ENCODE data around the gene IQGAP2. TPM values are rescaled to one million over a fixed set of nuclear protein-coding genes. Genes with fewer than 3 reads are reported as not detected.

IQGAP2 gene
- total and polyA plus RNA-seq, 9 of the 15 experiments (the other 6 are each of a cell fraction or from before 2014, with no cell fraction given) = 8.7 to 23.2 (median 17.4) TPM

GRCh38 chr5:76372323-76373054 lies 30.6 kb upstream of the IQGAP2 start (continued):
- TF ChIP-seq GTF2E2 (tag; IDR thresholded peaks at IDR 0.05) (no peak), TARDBP (IDR thresholded peaks at IDR 0.05) (no peak), ELK1 (CRISPR knock-in tag; IDR thresholded peaks at IDR 0.05) (no peak), UBTF (IDR thresholded peaks at IDR 0.05; ENCODE audit: borderline replicate concordance in 1 of 2, low read depth in 2 of 2, low read length in 2 of 2) (no peak; a peak in 1 of 4 replicates), ZNF407 (IDR thresholded peaks at IDR 0.05; ENCODE audit: low read depth) (no peak), MAZ (CRISPR knock-in tag; conservative IDR thresholded peaks at IDR 0.05 in 1 of 2, IDR thresholded peaks at IDR 0.05 in 1 of 2) (peak in 1 of 2 experiments; percentile 66; a peak in 1 of 4 replicates), TBP (optimal IDR thresholded peaks at IDR 0.05; ENCODE audit: low read depth, low read length) (peak; percentile 41), NFRKB (IDR thresholded peaks at IDR 0.05; ENCODE audit: low read depth) (peak; percentile 71), NCOA4 (IDR thresholded peaks at IDR 0.05; ENCODE audit: partially characterized antibody) (no peak)
- TF ChIP-seq, protein P1, sequence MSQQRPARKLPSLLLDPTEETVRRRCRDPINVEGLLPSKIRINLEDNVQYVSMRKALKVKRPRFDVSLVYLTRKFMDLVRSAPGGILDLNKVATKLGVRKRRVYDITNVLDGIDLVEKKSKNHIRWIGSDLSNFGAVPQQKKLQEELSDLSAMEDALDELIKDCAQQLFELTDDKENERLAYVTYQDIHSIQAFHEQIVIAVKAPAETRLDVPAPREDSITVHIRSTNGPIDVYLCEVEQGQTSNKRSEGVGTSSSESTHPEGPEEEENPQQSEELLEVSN (IDR thresholded peaks at IDR 0.05; ENCODE audit: borderline replicate concordance in 1 of 2, extremely low read depth in 1 of 2, insufficient read depth in 1 of 2, insufficient read length in 1 of 2, low read depth in 1 of 2, low read length in 1 of 2, poor library complexity in 1 of 2, severe bottlenecking in 1 of 2) = peak in 1 of 2 experiments; percentile 23
- TF ChIP-seq, protein P2, sequence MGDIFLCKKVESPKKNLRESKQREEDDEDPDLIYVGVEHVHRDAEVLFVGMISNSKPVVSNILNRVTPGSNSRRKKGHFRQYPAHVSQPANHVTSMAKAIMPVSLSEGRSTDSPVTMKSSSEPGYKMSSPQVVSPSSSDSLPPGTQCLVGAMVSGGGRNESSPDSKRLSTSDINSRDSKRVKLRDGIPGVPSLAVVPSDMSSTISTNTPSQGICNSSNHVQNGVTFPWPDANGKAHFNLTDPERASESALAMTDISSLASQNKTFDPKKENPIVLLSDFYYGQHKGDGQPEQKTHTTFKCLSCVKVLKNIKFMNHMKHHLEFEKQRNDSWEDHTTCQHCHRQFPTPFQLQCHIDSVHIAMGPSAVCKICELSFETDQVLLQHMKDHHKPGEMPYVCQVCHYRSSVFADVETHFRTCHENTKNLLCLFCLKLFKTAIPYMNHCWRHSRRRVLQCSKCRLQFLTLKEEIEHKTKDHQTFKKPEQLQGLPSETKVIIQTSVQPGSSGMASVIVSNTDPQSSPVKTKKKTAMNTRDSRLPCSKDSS (IDR thresholded peaks at IDR 0.05; ENCODE audit: low read depth, partially characterized antibody) = no peak
